HG03066 (cell line): ENCODE measurements around the gene KRTAP5-8.
"Not testable (repeated sequence)": the region's sequence is repeated elsewhere in the genome, so short reads cannot be mapped to it uniquely, and the experiment has no call there.

Experiments
- ATAC-seq: cut with Tn5 transposase; IDR thresholded peaks from one replicate; pipeline ENCODE4 v1.9.1; 2021; ENCODE audit warnings: low read depth; ENCODE audit not compliant: unreplicated experiment

Gene KRTAP5-8

DNA sequence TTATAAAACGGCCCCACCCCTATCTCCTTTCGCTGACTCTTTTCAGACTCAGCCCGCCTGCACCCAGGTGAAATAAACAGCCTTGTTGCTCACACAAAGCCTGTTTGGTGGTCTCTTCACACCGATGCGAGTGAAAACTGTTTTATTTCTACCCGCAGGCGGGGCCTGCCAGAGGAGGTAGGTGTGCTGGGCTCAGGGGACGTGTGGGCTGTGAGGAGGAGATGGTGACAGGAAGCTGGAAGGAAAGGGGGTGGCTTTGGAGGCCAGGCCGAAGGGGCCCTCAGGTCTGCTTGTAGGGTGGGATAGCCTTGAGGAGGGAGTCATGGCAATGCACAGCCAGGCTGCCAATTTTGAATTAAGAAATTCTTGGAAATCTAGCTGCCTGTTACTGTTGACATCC is 32.0 kb upstream of the KRTAP5-8 start:
- no peak for ATAC-seq

DNA sequence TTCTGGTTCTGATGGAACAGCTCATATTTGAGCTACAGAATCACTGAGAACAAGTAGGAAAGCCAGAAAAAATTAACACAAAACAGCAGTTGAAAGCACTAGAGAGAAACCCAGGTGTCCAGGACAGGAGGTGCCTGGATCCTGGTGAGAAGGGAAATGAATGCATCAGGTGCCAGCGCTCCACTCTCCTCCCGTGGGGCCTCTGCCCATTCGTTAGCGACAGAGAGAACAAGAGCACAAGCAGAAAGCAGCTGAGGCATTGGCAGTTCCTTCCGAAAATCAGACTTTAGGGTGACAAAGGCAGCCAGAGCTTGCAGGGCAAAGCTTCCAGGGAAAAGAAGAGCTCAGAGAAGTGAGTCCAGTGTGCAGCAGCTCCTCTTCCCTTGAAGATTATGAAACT is 30.7 kb upstream of the KRTAP5-8 start:
- no peak for ATAC-seq

DNA sequence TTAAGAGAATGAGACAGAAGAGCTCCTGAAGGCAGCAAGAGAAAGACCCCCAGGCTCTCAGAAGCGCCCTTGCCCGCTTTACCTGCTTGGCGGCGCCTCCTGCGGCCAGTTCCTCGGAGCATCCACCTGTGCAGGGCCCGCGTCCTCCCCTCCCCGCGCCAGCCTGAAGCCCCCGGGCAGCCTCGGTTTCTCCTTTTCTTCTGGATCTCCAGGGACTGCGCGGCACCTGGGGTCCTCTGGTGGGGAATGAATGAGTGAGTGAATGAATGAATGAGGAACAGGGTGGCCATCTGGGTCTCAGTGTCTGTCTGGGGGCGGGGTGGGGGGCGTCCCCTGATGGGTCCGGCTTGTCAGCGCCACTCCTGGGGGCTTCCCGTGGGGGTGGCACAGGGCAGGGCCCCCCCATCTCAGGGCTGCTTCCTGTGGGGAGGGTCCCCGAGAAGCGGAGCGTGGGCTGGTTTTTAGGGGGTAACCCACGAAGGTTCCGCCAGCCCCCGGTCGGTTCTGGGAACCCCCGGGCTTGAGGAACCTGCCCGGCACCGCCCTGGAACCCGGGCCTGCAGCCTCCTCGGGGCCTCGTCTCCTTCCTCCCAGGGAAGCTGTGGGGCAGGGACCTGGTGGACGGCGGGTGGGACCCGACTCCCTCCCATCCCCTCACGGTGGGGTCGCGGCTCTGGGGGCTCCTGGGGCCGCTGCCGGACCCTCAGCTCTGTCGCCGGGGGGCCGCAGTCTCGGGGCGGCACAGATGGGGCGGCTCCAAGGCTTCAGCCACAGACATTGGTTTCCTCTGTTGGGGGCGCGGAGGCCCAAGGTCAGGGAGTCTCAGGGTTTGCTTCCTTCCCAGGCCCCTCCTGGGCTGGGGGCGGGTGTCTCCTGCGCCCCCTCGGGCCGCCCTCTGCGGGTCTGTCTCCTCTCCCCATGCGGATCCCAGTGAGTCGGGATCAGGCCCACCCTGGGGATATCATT is 19.0 kb upstream of the KRTAP5-8 start:
- no peak for ATAC-seq

DNA sequence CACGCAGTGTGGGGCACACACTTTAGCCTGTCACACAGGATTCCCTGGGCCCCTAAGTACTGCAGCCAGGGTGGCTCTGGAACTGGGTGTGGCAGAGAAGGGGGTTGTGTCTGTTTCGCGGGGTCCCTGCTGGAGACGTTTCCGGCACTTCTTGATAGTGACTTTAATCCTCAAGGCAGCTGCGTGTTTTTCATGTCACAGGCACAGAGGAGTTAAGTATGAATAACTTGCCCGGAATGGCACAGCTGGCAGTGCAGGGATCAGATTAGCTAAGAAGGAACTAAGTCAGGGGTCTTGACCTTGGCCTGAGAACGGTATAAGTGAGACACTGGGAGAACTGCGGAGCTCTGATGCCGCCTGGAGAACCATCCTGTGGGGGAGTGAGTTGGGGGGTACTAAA is 18.3 kb upstream of the KRTAP5-8 start:
- no peak for ATAC-seq

DNA sequence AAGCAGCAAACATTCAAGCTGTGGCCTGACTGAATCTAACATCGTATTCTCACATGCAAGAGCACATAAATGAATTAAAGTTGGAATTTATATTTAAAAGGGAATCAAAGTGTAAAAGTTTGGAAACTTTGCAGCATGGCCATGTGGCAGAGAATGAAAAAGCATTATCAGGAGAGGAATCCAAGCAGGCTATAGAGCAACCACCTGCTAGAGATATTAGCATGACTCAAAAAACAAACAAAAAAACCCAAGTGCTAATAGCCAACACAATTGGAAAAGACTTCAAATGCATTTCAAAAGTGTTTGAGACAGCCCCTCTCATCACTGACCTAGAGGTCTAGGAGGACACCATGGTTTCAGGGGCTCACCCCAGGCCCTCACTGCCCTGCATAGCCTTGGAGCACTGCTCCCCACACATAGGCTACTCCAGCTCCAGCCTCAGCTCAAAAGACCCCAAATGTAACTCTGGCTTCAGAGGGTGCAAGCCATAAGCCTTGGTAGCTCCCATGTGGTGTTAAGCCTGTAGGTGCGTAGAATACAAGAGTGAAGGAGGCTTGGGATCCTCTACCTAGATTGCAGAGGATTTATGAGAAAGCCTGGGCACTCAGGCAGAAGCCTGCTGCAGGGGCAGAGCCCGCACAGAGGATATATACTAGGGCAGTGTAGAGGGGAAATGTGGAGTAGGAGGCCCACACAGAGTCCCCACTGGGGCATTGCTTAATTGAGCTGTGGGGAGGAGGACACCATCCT is 12.5 kb upstream of the KRTAP5-8 start:
- no peak for ATAC-seq

DNA sequence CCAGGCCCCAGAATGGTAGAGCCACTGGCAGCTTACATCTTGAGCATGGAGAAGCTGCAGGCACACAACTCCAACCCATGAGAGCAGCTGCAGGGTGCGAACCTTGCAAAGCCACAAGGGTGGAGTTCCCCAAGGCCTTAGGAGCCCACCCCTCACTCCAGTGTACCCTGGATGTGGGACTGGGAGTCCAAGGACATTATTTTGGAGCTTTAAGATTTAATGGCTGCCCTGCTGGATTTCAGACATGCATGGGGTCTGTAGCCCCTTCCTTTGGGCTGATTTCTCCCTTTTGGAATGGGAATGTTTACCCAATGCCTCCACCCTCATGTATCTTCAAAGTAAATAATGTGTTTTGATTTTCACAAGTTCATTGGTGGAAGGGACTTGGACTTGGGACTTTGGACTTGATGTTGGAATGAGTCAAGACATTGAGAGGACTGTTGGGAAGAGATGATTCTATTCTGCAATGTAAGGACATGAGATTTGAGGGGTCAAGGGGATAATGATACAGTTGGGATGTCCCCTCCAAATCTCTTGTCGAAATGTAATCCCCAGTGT is 11.8 kb upstream of the KRTAP5-8 start:
- ATAC-seq: no peak

DNA sequence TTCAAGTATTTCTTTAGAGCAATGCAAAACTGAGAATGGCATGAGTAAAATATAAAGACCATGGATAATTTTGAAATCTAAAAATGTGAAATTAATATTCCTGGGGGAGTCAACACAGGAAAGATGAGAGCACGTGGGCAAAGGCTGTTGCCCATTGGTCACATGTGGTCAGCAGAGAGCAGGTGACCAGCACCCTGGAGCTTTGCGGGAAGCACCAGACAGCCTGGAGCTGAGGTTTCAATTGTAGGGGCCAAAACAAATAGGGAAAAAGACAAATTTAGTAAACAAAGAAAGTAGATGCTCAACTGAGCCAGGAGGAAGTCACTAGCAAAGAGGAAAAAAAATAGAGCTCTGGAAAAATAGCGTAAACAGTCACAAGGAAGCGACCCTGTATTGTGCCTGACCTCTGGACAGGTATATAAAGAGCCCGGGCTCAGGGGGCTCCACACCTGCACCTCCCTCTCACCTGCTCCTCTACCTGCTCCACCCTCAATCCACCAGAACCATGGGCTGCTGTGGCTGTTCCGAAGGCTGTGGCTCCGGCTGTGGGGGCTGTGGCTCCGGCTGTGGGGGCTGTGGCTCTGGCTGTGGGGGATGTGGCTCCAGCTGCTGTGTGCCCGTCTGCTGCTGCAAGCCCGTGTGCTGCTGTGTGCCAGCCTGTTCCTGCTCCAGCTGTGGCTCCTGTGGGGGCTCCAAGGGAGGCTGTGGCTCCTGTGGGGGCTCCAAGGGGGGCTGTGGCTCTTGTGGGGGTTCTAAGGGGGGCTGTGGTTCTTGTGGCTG is 10.8 kb upstream of the KRTAP5-8 start, which contains the start of gene KRTAP5-7:
Gene KRTAP5-7, plus strand, starts transcription at position 472 of the 780 bp plus-strand sequence. Its CDS starts 34 bp downstream, at position 506.
- not testable (repeated sequence) for ATAC-seq

DNA sequence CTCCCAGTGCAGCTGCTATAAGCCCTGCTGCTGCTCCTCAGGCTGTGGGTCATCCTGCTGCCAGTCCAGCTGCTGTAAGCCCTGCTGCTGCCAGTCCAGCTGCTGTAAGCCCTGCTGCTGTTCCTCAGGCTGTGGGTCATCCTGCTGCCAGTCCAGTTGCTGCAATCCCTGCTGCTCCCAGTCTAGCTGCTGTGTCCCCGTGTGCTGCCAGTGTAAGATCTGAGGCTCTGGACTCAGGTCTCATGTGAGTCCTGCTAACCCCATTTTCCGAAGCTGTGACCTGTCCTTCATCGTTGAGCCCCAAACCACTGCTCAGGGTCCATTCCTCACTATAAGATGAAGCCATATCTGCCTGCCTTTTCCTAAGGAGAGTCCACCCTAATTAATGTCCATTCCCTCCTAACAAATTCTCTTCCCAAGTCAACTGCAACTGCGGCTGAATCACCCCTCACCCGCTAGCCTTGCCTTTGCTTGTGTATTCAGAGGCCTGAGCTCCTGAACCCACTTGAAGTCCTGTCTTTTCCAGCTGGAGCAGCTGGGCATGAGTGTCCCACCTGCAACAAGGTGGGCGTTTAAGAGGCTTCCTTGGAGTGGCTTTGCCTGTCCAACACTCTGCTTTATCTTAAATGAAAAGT is 10.1 kb upstream of the KRTAP5-8 start:
- ATAC-seq: no peak

DNA sequence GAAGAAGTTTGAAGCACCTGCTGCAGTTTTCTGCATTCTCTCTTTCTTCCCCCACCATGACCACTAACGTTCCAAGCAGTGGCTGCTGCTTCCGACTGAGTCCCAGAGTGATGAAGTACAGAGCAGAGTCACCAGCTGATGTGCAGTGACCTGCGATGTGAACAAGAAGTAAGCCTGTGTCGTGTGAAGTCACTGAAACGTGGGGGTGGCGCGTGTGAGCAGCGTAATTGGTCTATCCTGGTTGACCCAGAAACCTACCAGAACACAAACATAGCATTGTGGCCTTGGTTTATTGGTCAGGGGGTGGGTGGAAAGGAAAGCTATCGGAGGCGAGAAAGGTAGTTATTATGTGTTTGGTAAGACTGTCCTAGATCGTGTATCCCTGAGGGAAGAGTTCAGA is 7.2 kb upstream of the KRTAP5-8 start:
- ATAC-seq: no peak

DNA sequence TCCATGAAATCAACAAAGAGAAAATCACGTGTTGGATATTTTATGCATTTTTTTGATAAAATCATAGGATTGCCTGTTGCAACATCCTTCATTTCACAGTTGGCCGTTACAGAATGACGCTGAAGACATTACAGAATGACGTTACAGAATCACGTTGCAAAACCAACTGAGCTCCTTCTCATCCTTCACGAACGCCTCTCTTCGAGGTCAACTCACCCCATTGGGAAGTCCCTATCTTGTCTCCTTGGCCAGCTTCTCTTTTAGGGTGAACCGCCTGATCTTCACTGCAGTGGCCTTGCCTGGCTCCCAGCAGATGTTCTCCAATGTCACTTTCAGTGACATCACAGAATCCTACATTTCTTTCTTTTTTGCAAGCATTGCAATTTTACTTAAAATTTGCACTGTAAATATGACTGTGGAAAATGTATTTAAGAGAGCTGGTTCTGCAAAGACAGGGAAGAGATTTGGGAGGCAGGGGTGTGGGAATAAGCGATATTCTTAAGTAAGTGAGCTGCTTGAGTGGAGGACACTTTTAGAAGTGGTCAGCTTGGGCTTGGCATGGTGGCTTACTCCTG is 5.7 kb upstream of the KRTAP5-8 start:
- ATAC-seq: no peak

DNA sequence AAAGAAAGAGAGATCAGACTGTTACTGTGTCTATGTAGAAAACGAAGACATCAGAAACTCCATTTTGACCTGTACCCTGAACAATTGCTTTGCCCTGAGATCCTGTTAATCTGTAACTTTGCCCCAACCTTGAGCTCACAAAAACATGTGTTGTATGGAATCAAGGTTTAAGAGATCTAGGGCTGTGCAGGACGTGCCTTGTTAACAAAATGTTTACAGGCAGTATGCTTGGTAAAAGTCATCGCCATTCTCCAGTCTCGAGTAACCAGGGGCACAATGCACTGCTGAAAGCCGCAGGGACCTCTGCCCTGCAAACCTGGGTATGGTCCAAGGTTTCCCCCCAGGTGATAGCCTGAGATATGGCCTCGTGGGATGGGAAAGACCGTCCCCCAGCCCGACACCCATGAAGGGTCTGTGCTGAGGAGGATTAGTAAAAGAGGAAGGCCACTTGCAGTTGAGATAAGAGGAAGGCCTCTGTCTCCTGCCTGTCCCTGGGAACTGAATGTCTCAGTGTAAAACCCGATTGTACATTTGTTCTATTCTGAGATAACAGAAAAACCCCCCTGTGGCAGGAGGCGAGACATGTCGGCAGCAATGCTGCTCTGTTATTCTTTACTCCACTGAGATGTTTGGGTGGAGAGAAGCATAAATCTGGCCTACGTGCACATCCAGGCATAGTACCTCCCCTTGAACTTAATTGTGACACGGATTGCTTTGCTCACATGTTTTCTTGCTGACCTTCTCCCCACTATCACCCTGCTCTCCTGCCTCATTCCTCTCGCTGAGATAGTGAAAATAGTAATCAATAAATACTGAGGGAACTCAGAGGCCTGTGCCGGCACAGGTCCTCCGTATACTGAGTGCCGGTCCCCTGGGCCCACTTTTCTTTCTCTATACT is 2.9 kb upstream of the KRTAP5-8 start:
- not testable (repeated sequence) for ATAC-seq

DNA sequence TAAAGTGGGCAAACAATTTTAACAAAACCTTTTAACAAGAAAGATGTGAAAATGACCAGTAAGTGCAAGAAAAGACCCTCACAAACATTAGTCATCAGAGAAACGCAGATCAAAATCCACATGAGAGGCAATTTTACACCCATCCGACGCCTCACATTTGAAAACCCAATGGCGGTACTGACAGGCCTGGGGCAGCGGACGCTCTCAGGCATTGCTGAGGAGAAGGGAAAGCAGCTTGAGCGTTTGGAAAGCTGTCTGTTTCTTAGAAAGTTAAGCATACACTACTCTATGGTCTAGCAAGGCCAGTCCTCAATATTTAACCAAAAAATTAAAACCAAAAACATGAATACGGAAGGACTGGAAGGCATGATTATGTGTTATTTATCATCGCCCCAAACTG is 2.0 kb upstream of the KRTAP5-8 start:
- no peak for ATAC-seq

DNA sequence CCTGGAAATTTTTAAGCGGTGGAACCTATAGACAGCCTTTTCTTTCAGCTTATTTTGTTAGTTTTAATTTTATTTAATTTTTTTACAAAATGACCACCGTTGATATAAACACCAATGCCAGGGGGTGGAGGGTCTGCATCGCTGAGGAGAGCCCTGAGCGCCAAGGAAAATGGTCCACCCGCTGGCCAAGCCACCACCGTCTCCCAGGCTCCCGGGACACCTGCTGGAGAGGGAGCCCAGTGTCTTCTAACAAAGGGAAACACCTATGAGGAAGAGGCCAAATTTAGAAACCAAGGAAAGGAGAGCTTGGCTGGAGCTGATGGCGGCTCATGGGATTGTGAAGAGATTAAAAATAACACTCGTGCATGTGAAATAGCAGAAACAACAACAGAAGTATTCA is 288 bp upstream of the KRTAP5-8 start:
- ATAC-seq: no peak

DNA sequence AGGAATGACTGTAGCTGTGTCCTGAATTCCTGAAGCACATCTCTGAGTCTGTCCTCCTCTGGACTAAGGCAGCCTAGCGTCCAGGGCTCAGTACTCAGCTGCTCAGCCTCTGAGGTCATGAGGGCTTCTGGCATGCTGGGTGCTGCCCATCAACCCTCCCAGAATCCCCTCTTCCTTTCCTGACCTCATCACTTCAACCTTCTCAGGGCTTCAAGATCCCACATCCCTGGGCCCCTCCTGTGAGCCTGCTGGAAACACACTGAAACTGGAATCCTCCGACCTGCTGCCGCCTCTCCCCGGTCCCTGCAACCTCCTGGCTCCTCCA is 803 bp downstream of the KRTAP5-8 start:
- ATAC-seq: no peak

DNA sequence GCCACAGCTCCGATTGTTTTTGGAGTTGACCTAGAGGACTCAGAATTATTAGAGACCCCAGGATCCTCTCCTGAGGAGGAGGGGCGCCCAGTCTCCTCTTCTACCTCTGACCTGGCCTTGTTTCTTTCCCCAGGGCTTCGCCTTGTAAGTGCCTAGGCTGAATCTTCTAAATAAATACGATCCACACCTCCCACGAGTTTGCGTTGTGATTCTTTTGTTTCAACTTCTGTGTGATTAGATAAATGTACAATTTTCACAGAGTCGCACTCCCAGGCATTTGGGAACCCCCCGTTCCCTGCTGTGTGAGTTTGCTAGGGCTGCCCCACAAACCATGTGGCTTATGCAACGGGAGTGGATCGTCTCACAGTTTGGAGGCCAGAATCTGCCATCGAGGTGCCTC is 1.2 kb downstream of the KRTAP5-8 start:
- no peak for ATAC-seq

DNA sequence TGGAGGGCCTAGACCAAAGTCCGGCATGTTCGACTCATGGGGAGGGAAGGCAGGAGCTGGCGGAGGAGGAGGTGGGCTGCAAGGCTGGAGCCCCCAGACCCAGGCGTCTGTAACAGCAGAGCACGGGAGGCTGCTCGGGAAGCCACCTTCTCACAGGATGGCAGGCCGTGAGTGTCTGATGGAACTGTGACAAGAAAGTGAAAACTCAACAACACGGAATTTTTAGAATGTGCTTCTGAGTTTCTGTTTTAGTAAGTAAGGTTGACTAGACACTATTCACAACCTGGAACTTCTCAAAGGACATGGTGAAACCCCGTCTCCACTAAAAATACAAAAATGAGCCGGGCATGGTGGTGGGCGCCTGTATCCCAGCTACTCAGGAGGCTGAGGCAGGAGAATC is 2.1 kb downstream of the KRTAP5-8 start:
- not testable (repeated sequence) for ATAC-seq

DNA sequence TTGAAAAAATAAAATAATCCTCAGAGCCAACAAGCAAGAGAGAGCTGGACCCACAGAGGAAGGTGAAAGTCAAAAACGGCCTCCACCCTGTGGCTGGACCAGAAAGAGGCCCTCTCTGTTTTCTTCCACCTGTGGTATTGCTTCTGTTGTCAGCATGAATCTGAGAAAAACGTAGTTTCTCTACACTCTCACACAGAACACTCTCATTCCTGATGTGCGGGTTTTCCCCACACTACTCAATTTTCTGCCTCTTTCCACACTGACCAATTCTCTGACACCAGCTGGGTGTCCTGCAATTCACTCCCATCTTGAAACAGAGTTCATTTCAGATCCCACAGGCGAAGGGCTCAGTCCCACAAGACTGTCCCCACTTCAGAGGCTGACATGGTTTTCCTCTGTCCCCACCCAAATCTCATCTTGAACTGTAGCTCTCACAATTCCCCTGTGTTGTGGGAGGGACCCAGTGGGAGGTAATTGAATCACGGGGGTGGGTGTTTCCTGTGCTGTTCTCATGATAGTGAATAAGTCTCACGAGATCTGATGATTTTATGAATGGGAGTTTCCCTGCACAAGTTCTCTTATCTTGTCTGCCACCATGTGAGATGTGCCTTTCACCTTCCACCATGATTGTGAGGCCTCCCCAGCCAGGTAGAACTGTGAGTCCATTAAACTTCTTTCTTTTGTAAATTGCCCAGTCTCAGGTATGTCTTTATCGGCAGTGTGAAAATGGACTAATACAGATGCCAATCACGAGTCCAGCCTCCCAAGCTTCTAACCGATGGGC is 2.9 kb downstream of the KRTAP5-8 start:
- ATAC-seq: not testable (repeated sequence)

DNA sequence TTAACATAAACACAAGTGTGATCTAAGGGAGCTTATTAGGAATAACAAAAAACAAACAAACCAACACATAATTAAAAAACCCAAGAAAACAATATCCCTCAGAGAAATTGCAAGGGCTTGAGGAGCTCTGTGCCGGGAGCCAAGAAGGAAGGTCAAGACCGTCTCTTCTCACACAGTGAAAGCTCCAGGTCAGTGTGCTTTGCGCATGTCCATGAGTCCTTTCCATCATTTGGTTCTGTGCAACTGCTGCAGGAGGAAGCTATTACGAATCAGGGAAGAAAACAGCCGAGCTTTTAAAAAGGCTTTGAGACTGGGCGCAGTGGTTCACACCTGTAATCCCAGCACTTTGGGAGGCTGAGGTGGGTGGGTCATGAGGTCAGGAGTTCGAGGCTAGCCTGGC is 4.6 kb downstream of the KRTAP5-8 start:
- ATAC-seq: no peak
